NCI-H2107 treated with DMSO at 0.1 percent for 48 hours (cell line): ENCODE results near the gene SLC50A1.

Experiments used
- DNase-seq: peaks from one replicate; lab custom pipeline; 2025; ENCODE audit not compliant: unreplicated experiment; lab: John Stamatoyannopoulos, UW

SLC50A1 gene, protein sequence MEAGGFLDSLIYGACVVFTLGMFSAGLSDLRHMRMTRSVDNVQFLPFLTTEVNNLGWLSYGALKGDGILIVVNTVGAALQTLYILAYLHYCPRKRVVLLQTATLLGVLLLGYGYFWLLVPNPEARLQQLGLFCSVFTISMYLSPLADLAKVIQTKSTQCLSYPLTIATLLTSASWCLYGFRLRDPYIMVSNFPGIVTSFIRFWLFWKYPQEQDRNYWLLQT

DNA sequence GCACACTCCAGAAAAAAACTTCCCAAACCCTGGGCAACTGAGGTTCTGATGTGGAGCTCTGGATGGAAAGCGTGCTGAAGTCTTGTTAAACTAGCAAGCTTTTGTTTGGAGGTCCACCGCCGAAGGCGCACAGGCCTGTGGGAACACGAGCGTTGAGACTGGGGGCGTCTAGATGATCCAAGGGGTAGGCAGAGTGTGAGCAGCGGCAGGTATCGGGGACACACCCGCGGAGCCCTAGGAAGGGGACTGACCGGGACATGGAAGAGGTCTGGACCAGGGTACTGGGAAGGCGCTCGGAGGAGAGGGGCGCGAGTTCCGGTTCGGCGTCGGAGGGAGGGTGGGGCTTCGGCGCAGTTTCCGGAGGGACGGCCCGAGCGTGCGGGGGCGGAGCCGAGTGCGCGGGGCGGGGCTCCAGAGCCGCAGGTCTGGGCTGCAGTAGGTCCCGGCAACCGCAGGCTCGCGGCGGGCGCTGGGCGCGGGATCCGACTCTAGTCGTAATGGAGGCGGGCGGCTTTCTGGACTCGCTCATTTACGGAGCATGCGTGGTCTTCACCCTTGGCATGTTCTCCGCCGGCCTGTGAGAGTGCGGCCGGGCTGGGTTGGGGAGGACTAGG lies at the start of gene SLC50A1:
Gene SLC50A1, plus strand, starts transcription at position 438 of the 614 bp plus-strand sequence. Its CDS starts 60 bp downstream, at position 498.
- DNase-seq: peak; percentile 89

DNA sequence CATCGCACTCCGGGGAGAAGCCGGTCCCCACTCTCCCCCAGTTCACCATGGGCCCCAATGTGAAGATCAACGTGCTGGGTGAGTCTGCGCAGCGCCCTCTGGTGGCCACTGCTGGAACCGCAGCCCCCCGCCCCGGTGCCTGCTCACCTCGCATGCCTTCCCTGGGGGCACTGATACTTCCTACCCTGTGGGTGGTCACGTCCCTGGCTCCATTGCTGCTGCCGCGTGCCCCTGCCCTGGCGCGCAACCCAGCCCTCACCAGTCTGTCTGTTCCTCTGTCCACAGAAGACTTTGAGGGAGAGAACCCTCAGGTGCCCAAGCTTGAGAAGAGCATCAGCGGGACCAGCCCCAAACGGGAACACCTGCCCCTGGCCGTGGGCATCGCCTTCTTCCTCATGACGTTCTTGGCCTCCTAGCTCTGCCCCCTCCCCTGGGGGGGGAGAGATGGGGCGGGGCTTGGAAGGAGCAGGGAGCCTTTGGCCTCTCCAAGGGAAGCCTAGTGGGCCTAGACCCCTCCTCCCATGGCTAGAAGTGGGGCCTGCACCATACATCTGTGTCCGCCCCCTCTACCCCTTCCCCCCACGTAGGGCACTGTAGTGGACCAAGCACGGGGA lies 49.4 kb upstream of the SLC50A1 start:
- peak; percentile 9 for DNase-seq

DNA sequence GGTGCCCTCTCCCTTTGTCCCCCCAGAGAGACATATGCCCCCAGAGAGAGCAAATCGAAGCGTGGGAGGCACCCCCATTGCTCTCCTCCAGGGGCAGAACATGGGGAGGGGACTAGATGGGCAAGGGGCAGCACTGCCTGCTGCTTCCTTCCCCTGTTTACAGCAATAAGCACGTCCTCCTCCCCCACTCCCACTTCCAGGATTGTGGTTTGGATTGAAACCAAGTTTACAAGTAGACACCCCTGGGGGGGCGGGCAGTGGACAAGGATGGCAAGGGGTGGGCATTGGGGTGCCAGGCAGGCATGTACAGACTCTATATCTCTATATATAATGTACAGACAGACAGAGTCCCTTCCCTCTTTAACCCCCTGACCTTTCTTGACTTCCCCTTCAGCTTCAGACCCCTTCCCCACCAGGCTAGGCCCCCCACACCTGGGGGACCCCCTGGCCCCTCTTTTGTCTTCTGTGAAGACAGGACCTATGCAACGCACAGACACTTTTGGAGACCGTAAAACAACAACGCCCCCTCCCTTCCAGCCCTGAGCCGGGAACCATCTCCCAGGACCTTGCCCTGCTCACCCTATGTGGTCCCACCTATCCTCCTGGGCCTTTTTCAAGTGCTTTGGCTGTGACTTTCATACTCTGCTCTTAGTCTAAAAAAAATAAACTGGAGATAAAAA lies 48.7 kb upstream of the SLC50A1 start:
- DNase-seq: no peak

DNA sequence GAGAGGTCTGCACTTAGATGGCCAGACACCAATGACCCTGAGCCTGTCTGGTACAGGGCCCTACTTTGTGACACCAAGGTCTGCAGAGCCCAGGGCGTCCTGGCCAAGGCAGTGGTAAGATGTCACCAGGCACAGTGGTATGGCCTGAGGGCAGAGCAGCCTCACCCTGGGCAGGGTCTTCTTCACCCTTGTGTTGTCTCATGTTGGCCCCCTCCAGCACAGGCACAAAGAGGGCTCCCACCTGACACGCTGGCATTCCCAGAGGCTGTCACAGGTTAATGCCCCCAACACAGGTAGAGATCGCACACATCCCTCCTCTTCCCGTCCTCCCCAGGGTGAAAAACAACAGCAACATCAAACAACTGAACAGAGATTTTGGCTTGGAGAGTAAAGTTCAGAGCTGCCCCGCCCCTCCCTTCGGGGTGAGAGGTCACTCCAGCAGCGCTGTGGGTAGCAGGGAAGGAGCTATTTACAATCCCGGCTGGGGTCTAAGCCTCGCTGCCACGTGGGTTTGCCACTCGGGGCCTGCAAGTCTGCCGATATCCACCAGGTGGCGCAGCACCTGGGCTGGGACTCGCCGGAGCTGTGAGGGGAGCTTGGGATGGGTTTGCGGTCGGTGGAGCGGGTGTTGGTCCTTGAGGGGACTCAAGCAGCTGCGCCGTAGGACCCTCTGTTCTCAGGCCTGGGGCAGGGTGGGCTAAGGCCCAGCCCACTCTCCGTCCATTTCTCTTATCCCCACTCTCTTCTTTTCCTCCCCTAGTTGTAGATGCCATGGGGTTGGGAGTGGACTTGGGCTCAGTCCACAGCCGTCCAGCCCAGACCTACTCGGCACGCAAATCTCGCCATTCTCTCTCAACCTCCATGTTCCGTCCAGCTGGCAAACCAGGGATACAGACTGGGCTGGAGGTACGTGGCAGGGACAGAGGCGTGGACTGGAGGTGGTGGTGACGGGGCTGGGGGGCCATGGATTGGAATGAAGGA lies 44.3 kb upstream of the SLC50A1 start:
- peak; percentile 36 for DNase-seq

DNA sequence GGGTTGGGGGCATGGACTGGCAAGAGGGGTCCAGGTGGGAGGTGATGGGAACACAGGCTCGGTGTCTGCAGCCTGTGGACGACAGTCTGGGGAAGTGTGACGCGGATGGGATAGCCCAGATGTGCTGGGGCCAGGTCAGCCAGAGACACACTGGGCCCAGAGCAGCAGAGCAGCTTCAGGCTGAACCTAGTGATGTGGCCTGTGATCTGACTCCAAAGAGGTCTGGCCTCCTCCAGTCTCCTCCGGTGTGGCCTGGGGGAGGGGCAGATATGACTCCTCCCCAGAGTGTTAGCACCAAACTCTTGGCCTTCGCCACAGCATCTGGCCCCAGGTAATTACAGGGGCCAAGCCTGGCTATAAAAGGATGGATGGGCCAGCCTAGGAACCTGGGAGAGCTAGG lies 43.5 kb upstream of the SLC50A1 start:
- DNase-seq: no peak

DNA sequence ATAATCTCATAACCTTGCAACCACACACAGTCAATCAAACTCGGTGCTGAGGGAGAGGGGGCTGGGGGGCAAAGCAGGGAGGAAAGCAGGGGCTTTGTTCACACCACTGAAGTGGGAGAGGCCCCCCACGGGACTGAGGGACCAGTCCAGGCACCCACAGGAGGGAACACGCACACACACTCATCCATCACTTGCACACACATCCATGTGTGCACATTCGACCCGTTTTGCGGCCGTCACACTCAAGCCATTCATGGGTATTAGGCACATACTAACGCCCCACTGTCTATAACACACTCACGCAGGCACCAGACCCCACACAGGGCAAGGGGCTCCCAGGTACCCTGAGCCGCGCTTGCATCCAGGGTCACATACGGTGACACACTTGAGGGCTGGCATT lies 43.0 kb upstream of the SLC50A1 start:
- no peak for DNase-seq

DNA sequence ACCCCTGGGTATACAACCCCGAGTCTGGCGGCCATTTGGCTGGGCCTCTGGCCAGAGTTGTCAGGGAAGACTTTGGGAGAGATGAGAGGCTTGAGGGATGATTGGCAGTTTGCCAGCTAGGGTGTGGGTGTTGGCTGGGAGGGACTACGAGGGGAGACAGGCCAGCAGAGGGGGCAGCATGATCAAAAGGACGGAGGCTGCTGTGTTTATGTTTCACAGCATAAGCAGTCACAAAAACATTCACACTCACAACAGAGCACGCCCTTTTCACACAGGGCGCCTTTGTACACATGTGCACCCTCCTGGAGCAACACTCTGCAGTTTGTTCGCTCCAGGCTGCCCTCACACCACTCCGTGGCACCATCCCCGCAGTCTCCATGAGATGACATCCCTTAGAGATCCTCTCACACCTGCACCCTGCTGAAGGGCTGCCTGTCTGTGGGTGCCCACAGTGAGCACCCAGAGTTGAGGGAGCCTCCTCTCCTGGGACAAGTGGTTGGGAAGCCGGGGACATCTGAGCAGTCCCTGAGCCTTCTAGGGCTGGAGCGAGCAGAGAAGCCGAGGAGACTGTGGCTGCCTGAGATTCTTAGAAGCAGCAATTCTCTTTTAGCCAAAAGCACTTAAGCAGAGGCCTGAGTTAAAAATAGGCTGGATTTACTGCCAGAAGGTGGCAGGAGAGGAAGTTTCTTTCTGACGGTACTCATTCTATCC lies 41.6 kb upstream of the SLC50A1 start:
- peak; percentile 65 for DNase-seq

DNA sequence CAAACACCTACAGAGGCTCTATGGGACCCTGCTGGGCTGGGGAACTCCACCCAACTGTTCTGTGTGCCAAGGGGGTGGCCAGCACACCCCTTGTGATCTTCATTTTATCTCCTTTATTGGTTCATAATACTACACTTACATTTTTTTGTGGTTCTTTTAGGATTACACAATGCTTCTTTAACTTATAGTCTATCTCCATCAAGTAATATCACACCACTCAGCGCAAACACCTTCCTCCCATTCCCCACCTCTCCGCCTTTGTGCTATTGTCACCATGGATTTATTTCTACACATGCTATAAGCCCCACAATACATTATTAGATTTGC lies 41.1 kb upstream of the SLC50A1 start:
- no peak for DNase-seq

DNA sequence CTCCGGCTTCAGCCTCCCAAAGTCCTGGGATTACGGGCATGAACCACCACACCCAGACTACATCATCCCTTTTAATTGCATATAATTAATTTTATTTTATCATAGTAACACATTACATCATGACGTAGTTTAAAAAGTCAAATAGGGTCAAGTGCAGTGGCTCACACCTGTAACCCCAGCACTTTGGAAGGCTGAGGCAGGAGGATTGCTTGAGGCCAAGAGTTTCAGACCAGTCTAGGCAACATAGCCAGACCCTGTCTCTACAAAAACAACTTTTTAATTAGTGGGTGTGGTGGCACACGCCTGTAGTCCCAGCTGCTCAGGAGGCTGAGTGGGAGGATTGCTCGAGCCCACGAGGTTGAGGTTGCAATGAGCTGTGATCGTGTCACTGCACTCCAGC lies 36.3 kb upstream of the SLC50A1 start:
- no peak for DNase-seq

DNA sequence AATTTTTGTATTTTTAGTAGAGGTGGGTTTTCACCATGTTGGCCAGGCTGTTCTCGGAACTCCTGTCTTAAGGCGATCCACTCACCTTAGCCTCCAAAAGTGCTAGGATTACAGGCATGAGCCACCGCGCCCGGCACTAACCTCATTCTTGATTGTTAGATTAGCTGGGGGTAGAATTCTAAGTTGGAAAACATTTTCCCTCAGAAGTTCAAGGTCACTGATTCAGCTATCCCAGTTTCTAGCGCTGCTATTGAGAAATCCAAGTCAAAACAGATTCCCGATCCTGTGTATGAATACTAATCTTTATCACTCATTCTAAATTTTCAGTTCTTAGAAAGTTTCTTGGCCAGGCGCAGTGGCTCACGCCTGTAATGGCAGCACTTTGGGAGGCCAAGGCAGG lies 32.3 kb upstream of the SLC50A1 start:
- no peak for DNase-seq

DNA sequence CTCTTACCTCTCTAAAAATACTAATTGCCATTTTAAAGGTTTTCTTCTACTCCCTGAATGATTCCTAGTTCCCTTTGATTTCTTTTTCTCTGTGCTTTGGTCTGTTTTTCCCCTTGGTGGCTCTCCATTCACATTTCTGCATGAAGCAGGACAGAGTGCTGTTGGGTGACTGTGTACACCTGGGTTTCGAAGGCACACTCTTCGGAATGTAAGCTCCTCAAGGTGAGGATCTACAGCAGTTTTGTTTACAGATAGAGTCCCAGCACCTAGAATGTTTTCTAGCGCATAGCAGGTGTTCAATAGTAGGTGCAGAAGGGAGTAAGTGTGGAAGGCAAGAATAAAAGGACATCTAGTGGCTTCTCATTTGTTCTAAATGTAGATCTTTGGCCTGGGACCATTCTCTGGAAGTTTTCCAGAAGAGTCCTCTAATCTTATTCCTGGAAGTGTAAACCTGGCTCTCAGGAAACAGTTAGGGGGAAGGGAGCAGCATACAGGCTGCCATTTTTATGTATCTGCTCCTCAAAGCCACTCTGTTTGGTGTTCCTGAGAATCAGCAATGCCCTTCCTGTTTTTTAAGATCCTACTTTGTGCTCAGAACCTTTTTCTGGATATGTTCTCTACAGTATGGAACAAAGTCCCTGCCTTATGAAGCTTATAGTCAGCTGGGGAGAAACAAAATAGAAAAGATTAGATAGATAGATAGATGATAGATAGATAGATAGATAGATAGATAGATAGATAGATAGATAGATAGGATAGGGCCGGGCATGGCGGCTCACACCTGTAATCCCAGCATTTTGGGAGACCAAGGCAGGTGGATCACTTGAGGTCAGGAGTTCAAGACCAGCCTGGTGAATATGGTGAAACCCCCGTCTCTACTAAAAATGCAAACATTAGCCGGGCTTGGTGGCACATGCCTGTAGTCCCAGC lies 30.8 kb upstream of the SLC50A1 start:
- DNase-seq: no peak

DNA sequence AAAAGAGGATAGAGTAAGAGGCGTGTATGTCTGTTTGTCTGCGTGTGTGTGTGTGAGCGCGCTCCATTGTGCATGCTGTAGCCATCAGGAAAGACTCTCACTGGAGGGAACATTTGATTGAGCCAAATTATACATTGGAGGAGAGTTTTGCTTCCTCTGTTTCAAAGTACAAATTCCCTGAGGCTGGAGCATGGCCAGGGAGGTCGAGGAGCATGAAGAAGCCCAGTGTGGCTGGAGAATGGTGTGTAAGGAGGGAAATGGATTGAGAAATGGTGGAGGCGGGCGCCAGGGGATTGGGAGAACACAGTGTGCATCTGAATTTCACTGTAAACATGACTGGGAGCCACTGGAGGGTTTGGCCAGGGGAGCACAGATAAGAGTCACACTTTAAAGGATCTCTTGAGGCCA lies 30.0 kb upstream of the SLC50A1 start:
- no peak for DNase-seq

DNA sequence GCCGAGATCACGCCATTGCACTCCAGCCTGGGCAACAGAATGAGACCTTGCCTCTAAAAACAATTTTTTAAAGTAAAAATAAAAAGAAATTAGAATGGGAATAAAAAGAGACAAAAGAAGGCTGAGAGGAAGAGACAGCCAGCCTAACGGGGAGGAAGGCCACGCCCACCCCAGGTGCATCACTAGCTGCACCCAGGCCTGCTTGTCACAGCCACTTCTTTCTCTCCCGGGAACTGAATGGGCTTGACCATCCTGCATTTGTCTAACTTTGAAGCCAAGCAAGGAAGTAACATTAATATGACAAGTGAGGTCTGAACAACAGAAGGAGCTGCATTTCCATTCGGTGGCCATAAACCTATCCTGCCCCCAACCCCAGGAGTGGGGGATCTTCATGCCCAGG lies 28.8 kb upstream of the SLC50A1 start:
- DNase-seq: no peak

DNA sequence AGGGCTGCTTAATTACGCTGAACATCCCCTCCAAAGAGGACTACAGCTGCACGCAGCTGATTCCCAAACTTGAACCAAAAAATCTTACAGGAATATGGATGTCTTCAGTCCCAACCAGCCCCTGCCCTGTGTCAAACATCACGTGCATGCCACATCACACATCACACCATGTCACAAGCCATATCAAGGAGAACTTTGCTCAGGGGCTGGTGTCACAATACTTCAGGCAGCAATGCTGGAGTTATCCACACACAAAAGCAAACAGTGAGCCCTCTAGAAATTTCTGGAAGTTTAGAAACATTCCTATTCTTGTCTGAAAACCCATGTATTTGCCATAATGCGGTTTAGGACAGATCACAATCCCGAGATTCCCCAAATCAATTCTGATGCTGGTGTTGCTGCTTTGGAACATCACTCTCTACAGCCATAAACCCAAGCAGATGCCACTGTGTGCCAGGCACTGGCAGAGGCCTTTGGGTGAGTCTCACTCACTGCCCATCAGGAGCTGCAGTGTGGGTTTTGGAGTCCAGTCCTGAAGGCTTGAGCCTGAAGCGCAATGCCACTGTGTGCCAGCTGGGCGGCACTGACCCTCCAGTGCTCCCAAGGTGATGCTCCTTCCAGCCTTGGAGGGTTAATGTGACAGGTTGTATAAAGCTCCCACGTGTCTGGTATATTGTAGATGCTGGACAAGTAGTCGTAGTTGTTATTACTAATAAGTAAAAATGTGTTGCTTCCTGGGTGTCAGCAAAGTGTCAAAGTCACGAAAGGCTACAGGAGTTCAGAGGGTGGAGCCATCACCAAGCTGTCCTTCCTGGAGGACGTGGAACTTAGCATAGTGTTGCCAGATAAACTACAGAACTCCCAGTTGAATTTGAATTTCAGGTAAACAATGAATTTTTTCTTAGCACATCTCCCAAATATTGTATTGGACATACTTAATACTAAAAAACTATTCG lies 28.1 kb upstream of the SLC50A1 start:
- DNase-seq: no peak

DNA sequence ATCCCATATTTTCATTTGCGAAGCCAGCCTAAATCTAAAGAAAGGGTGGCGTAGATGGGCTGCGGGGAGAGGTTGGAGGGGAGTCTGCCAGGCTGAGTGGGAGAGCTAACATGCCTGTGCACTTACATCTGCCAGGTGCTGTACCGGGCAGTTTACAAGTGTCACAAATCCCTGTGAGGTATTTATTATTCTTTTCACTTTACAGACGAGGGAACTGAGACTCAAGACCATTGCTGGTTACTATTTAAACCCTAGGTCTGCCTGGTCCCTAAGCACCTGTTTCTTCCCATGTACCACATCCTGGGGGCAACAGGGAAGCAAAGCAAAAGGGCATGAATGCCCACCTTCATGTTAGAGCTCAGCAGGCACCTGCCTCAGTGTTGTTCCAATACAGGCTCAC lies 27.4 kb upstream of the SLC50A1 start:
- DNase-seq: no peak

DNA sequence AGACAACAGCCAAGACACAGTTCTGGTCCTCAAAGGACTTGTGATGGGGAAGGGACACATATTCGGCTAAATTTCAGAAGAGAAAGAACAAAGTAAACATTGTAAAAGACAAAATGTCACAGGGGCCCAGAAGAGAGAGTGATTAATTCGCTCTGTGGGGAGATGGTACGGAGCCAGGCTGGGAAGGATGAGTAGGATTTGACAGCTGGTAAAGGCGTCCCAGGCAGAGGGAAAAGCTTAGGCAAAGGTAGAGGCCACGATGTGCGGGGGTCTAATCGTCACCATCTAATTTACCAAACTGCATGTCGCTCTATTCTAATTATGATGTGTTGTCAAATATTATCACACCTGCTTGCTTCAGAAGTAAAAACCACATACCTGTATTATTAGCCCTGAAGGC lies 25.3 kb upstream of the SLC50A1 start:
- DNase-seq: no peak

DNA sequence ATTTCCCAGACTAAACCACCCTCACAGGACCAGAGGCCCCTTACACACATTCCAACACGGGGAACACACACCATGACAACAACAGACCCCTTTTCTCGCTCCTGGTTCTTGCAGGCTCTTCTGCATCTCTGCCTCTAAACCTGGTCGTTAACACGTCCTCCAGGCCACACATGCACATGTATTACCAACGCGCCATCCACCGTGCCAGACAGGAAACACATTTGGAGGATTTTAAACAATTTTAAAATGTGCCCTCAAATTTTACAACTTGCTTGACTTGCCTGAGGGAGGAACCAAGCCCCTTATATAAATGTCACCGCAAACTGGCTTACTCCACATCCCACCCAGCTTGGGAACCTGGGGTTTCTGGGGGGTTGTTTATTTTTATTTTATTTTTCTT lies 24.8 kb upstream of the SLC50A1 start:
- DNase-seq: no peak

DNA sequence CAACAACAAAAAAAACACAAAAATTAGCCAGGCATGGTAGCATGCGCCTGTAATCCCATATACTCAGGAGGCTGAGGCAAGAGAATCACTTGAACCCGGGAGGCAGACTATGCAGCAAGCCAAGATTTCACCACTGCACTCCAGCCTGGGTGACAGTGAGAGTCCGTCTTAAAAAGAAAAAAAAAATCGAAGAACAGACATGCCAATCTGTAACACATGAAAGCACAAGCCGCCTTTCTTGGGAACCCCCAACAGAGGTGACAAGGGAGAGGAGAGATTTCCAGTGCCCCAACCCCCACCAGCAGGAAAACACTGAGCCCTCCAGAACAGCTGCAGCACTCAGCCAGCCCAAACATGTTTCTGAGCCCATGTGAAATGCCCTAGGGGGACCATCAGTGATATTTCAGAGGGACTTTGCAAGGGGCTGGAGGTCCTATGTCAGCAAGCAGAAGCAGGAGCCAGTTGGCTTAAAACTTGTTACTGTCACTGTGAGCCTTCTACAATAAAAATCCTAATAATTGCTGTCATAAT lies 22.1 kb upstream of the SLC50A1 start:
- no peak for DNase-seq
